GM21786 (cell line): Measurements from ENCODE around the gene BEGAIN.

ENCODE experiments used
- ATAC-seq: cut with Tn5 transposase; IDR thresholded peaks from one replicate; pipeline ENCODE4 v1.9.1; 2021; ENCODE audit not compliant: unreplicated experiment

Gene BEGAIN

DNA sequence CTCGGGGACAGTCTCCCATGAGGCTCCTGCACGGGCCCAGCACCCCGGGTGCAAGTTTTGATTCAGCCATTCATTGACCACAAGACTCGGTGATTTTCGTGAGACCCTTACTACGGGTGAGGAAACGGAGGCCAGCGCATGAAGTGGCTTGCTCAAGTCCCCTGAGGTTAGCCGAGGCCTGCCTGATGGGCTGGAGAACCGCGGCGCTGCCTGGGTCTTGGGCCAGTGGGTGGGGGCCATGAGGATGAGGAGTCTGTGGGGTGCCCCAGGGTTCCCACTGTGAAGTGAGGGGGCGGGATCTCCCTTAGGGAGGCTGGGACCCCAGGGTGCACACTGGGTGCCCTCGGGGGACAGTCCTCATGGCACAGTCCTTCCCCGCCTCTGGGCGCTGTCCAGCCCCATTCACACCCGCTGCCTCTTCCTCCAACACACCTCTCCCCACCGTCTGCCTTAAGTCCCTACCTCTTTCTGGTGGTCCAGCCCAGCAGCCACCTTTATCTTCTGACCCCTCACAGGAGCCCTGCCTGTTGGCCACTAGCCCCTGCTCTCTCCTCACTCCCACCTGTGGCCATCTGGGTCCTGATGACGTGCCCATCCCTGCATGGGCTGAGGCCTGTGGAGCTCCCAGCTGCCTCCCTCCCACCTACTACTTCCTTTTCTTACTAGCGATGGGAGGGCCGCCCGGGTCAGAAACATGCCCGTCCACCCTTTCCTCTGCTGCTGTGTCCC, 16.3 kb downstream of the BEGAIN start:
- no peak for ATAC-seq

DNA sequence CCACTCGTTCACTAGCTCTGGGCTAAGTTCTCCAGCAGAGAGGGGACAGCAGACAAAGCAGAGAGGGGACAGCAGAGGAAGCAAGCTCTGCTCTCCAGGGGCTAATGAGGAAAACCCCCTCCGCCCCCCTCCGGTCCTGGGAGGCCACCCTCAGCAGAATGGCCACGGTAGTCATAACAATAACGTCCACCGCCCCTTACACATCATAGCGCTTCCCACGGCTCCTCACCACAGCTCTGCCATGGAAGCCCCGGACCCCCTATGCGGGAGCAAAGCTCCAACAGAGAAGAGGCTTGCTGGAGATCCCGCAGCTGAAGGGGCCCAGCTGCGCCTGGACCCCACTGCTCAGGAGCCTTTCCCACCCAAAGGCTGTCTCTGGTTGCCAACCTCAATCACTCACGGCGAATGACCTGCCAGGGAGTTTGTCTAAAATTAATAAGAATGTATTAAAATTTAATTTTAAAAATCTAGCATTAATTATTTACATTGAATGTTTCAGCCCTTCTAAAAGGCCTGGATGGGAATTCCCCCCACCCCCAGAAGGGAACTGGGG, 17.4 kb downstream of the BEGAIN start:
- no peak for ATAC-seq

DNA sequence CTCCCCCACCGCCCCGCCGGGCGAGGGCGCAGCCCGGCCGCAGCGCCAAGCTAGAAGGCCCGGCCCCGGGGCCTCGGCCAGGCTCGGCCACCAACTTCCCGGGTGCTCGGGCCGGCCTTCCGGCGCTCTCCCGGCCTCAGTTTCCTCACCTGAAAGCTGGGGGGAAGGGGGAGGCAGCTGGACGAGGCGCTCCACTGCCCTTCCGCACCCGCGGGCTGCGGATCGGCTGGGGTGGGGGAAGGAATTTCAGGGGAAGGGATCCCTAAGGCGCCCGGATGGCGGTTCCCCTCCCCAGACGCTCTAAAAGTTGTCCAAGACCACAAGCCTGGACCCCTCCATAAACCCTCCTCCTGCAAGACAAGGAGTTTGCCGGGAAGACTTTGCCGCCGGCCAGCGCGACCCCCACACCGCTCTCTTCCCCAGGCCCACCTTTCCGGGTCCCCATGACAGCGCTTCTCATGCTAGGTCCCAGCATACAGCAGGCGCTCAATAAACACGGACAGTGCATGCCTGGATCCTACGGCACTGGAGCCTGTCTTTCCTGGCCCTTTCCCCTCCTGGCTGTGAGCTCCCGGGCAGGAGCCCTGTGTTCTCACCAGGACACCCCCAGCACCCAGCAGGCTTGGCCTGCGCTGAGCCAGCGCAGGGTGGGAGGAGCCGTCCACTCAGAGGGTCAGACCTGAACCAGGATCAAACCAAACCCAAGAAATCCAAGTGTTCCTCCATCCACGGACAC, 18.1 kb downstream of the BEGAIN start:
- ATAC-seq: no peak

DNA sequence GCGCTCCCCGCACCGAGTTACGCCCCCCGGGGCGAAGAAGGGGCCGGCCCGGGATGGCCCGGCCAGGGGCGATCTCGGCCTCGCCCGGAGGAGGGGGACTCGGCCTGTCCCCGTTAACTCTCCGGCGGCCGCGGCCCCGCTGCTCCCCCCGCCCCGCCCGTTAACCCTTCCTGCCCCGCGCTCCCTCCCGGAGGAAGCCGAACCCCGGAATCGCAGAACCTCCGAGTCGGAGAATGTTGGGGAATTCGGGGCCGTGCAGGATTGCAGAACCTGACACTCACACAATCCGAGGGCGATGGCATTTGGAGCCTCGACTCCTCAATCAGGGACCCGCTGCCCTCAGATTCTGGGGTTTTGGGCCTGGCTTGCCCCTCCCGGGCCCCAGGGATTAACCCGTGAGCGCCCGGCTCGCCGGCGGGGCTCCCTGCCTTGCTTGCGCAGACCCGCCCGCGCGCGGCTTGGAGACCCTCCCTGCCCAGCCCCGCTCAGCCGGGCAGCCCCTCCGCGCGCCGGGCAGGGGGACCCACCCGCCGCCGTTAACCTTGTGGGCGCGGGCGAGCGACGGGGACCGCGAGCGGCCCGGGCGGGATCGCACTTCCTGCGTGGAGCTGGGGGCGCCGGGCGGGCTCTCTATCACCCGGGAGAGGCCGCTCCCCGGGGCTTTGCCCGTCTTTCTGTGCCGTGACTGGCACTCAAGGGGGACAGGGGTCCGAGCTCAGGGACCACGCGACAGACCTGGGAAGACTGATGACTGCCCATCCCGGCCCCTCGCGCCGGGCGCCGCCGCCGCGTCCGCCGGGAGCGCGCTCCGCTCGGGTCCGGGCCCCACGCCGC, 18.8 kb downstream of the BEGAIN start:
- ATAC-seq: no peak

DNA sequence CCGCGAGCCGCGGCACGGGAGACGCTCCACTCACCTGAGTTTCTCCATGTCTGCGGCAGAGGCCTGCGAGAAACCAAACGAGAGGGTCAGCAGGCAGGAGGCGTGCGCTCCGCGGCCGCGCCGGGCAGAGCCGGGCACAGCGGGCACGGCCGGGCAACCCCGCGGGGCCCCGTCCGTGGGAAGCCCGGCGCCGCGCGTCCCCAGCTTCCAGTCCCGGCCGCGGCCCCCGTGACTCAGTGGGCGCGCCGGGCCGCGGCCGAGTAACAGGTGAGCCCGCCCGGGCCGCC, 19.4 kb downstream of the BEGAIN start:
- no peak for ATAC-seq

DNA sequence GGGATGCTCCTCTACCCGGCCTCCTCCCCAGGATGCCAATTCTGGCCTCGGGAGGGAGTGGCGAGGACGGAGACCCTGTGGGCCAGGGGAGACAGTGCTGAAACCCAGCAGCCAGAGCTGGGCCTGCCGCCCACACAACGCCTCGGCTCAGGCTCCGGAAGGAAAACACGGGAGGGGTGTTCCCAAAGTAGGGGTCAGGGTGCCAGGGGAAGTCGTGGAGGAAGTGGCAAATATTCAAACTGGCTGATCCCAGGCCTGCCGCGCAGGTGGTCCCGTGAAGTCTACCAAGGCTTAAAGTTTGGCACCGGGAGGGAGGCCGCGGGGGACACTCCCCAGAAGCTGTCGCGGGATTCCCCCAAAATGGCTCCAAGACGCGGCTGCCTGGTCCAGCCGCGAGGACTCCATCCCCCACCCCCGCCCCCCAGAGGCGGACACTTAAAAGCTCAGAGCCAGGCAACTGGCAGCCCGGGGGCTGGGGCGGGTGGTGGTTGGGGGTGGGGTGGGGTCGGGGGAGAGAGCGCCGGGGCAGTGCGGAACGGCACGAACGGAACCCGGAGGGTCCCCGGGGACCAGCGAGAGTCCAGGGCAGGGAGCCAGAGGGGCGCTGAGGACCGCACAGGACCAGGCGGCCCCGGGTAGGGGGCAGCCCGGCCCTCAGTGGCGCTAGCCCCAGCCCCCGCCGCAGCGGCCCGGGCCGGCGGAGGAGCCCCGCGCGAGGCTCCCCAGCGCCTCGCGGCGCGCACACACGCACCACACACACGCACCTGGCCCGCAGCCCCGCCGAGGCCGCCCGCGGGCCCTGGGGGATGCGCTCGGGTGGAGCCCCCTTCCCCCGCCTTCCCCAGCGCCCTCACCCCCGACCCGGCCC, 20.0 kb downstream of the BEGAIN start:
- no peak for ATAC-seq

DNA sequence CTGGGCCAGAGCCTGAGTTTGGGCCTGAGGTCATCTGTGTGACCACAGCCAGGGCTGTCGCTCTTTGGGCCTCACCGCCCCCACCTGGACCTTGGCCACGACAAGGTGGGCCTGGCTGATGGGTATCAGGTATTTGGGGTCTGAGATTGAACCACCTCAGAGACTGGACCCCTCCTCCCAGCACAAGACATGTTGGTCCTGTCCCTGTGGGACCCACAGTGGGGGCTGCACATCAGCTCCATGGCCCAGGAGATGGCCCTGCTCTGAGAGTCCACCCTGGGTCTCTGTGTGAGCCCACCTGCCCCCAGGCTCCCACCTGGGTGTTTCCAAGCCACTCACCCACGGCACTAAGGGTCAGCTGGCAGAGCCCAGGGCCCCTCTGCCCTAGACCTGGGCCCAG, 20.6 kb downstream of the BEGAIN start:
- no peak for ATAC-seq

DNA sequence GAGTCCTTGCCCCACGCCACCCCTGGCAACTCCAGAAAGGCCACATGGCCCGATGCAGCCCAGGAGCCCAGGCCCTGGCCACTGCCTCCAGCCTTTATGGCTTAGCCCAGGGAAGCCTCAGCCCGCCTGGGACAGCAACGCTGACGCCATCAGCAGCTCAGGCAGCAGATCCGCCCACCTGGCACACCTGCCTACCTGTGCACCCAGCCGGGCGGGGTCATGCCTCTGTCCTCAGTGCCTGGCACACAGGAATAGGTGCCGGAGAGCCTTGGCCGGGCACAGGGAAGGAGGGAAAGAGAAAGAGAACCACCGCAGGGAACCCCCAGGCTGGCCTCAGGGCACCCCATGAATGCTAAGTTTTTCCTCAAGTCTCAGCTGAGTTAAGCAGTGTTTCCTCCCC, 21.1 kb downstream of the BEGAIN start:
- ATAC-seq: no peak

DNA sequence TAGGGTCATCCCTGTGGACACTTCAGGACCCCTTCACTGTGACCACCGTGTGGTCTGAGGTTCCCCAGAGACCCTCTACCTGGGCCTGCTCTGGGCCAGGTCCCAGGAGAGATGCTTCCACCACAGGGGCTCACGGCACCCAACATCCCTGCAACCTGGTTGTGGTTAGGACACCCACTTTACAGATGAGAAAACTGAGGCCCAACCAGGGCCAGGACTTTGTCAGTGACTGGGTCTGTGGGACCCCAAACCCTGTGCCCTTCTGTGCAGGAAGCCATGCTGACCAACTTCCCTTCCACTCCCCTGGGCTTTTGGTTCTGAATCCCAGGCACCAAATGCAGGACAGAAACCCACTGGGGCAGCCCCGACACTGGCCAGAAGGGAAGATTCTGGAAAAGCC, 21.6 kb downstream of the BEGAIN start:
- ATAC-seq: no peak

DNA sequence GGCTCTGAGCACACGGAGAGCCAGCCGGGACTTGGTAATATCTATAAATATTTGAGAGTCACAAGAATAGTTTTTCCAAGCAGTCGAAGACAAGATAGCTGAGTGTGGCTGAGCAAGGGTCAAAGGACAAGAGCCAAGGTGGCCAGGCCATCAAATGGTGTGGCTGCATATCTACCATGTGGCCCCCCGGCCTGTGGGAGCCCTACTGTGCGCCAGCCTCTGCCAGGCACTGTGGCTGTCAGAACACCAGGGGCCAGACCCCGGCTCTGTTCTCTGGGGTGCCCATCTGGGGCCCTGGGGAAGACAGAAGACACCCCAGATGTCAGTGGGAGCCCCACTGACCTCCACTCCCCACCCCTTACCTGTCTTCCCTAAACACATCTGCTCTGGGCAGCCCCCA, 22.7 kb downstream of the BEGAIN start:
- no peak for ATAC-seq

DNA sequence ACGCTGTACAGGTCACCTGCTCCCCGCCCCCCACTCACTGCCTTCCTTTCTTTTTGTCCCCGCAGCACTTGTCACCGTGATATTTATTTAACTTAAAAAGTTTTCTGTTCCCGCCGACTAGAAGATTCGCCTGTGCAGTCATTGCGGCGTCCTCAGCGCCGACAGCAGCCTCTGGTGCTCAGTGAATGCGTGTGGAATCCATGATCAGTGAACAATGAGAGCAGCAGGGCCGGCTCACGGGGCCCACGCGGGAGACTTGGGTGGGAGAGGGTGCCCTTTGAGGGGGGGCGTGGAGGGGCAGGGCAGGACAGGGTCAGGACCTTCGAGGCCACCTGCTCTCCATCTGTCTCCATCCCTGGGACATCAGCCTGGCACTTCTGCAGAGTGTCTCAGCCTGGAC, 24.5 kb downstream of the BEGAIN start:
- ATAC-seq: no peak

DNA sequence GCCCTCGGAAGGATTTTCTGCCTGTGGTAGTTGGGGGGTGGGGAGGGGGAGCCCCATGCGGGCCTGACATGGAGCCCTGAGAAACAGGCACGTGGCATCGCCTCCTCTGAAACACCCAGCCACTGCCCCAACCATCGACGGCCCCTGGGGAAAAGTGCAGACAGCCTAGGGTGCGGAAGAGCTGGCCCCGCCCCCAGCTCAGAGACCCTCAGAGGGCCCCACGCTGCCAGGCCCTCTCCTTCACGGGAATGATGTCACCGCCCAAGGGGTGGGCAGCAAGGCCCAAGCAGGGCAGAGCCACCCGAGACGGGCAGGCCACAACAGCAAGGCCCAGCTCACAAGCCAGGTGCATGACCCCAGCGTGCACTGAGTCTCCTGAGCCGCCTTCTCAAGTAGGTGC, 26.2 kb downstream of the BEGAIN start:
- no peak for ATAC-seq

DNA sequence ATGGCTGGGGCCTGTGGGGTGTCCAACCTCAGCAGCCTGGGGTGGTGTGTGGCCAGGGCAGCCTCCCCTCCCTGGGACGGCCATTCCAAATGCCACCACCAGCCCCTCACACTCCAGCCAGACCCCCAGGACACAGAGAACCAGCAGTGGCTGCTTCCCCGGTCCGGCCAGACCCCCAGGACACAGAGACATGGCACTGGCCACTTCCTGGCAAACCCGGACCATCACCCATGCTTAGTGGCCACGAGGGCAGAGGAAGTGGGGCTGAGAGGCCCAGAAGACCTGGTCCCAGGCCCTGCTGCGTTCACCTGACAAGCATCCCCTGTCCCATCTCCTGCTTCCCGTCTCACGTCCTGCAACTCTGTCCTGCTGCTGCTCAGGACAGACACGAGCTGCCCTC, 26.7 kb downstream of the BEGAIN start:
- no peak for ATAC-seq

DNA sequence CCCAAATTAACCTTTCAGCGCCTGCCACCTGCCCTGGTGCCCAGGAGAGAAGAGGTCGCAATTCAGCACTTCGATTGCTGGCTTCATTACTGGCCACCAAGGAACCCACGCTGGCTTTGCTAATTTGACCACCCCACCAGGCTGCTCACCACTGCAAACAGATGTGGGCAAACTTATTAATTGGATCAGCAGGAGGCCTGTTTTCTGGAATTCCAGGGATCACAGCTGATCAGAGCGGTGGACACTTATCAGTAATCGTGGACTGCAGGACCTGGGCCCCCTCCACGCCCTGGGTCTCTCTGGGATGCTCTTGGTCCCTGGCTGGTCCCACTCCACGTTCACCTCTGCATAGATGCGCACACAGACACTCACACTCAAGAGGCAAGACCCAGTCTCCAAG, 27.8 kb downstream of the BEGAIN start:
- no peak for ATAC-seq

DNA sequence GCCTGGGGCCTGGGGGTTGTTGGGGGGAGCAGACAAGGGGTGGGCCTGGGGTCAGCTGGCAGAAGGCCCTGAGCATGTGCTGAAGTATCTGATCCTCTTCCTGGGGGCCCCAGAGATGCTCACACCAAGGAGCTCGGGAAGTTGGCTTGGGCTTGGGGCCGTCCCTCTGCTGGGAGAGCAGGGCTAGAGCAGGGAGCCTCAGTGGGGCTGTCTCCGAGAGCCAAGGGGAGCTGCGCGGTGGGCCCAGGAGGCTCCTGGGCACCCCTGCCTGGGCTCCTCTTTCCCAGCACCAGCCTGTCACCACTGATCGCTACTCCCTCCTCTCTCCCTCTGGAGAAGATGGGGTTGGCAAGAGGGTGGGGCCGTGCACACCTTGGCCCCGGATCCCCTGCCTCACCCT, 28.3 kb downstream of the BEGAIN start:
- ATAC-seq: no peak

DNA sequence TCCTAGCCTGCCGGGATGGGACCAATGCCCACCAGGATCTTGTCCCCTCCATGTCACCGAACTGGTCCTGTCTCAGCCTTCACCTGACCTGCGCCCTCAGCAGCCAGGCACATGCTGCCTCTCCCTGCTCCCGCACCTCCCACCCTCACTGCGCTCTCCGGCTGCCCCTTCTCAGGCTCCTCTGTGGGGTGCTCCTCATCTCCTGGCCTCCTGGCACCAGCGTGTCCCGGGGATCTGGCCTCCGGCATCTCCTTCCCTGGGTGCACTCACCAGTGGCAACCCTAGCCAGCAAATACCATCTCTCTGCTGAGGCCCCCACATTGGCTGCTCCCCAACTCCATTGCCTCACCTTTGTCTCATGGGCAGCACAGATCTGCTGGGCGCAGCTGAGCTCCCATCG, 29.0 kb downstream of the BEGAIN start:
- no peak for ATAC-seq

DNA sequence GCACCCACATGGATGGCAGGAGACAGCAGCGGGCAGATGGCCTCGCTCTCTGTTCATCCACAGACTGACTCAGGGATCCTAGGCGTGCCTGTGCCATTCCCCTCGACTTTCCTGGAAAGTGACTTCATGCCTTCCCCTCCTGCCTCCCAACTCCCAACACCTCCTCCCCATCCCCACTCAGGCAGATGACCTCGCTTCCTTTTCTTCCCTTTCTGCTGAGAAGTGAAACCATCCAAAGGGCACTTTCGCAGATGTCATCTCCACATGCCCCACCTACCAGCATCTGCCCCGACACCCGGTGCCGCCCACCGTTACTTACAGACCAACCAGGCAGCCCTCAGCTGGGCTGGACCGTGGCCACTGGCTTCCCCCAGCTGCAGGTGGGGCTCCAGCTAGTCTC, 29.6 kb downstream of the BEGAIN start:
- ATAC-seq: no peak

DNA sequence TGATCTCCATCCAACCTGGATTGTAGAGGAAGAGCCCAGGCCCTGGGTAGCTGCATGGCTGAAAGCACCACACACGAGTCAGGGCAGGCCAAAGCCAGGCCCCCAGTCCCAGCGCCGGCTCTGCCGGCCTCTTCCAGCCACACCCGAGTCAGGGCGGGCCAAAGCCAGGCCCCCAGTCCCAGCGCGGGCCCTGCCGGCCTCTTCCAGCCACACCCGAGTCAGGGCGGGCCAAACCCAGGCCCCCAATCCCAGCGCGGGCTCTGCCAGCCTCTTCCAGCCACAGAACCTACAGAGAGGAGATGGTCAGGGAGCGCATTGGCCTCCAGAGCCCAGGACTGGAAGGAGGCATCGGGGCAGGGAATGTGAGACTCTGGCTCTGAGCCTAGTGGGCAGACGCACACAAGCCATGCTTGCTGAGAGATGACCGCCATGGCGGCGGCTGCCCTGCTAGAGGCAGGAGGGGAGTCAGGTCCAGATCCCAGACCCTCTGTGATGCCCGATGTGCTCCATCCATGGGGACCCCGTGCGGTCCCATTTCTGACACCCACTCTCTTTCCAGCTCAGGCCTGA, 30.2 kb downstream of the BEGAIN start:
- no peak for ATAC-seq

DNA sequence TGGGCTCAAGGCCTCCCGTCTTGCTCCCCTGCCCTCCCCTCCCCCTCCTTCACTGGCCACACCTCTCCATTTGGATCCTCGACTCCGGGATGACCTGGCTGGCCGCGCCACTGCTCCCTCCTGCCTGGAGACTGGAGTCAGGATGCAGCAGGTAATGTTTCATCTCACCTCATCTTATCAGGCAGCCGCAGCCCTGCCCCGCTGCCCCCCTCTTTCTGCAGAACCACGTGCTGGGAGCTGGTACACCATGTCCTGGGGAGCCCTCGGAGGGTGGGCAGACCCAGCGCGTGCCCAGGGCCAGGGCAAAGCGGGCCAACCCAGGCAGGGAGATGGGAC, 31.1 kb downstream of the BEGAIN start:
- ATAC-seq: no peak

DNA sequence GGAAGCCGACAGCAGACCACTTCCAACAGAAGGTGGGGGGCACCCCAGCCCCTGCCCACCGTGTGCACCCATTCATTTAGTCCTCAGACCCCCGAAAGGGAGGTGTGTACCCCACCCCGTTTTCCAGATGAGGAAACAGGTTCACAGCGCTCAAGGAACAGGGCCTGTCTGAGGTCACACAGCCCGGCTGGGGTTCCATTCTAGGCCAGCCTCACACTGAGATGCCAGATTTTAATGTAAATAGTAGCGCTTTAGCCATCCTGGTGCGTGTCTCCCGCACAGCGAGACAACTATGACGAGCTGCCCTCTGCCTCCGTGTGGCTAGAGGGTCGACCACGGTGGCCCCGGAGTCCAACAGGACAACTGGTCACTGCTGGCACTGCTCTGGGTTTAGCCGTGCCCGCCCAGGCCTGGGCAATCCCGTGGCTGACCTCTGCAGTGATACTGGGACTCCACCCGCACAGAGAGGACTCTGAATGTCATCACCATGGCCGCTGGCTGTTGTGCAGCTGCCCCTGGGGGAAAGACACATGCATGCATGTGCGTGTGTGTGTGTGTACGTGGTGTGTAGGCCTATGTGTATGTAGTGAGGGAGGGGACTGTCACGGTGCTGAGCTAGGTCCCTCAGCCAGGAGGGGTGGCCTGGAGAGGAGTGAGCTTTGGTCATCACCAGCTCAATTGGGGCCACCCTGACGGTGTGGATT, 31.6 kb downstream of the BEGAIN start:
- no peak for ATAC-seq
